Measurements from ENCODE around the gene CCDC92B.
"Not testable (repeated sequence)": the region's sequence is repeated elsewhere in the genome, so short reads cannot be mapped to it uniquely, and the experiment has no call there.

The CCDC92B gene

DNA sequence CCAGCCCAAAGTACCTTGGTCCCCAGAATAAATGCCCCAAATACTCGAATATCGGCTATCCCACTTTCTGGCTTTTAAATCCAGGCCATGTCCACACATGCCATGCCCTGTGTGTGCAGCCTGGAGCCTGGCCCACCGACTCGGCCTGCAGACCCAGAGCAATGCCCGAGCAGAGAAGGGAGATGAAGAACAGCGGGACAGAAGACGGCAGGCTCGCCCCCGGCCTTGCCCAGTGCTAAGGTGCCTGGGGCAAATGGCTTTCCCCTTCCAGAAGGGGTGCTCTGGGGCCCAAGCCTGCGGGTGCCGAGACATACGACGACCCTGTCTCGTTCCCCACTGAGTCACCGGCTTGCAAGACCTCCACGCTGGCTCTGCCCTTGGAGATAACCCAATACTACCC, 45.8 kb downstream of the CCDC92B start:
- no peak for DNase-seq (ENCODE audit: low read depth)

DNA sequence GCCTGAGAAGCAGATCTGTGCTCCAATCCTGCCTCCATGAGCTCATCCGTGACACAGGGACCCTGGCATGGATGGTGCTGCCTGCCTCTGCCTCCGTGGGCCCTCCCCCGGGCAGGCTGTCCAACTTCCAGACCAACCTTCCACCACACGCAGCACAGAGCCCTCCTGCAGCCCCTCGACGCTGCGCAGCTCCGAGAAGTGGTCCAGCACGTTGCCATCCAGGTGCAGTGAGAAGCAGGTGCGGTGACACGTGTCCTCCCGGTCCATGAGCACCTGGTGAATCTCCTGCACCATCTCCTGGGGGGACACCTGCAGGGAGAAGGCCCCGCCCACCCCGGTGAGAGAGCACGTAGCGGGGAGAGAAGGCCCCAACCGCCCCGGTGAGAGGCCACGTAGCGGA, 46.3 kb downstream of the CCDC92B start:
- no peak for DNase-seq (ENCODE audit: low read depth)

DNA sequence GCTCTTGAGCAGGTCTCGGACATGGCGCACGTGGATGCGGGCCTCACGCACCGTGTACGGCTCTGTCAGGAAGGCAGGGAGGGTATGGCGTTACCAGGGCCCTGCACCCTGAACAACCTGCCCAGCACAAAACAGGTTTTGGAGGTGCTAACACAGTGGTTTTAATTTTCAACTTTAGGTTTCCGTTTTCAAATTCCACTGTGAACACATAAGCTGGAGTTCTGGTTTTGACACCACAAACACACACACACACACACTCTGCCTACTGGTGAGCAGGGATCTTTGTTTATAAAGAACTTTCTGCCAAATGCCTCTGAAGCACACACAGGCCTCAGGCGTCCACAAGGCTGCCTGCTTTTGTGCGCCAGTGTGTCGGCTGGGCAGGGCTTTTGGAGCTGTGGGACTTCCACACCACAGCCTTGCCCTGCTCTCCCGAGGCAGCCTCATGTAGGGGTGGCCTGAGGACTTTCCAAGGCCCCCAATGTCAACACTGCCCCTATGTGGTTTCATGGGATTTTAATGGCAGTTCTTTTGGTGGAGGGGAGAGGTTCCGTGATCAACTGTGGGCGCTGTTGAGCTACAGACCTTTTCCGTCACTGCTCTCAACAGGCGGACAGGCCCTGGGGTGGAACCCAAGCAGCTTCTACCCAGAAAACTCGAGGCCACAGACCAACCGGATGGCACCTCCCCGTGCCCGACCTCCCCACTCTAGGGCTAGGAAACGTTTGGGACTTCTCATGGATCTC, 47.3 kb downstream of the CCDC92B start:
- DNase-seq (ENCODE audit: low read depth) = no peak

DNA sequence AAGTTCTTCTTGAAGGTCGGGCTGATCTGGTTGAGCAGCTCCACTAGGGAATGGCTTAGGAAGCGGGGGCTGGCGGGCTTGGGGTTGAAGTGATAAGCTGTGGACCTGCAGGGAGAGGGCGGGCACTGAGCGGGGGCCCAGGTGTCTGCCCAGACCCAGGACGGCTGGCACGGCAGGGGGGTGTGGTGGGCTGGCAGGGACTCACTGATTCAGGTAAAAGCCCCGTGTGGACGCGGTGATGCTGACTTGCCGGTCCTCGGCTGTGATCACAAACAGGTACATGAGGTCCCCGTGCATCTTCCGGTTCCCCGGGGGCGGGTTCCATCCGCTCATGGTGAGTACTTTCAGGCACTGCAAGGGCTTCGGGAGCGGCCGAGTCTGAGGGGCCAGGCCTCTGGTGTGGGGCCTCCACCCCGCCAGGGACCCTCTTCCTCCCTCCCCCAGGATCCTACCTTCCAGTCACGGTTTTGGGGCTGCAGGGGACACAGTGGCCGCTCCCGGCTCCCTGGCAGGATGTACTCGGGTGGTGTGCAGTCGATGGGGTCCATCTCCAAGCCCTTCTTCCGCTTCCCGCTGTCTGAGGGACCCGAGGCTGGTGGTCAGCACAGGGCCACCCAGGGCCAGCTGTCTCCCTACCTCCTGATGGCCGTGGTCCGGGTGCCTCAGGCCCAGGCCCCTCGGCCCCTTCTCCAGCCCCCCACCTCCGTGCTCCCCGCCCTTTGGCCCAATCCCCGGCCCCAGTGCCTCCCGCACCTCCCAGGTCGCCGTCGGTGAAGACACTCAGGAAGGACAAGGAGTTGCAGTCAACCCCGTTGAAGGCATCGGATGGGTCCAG, 48.1 kb downstream of the CCDC92B start:
- no peak for DNase-seq (ENCODE audit: low read depth)

- no peak for DNase-seq (ENCODE audit: low read depth)
Observed at GRCh38 chr17:2700491-2701141, 48.8 kb downstream of the CCDC92B start.

DNA sequence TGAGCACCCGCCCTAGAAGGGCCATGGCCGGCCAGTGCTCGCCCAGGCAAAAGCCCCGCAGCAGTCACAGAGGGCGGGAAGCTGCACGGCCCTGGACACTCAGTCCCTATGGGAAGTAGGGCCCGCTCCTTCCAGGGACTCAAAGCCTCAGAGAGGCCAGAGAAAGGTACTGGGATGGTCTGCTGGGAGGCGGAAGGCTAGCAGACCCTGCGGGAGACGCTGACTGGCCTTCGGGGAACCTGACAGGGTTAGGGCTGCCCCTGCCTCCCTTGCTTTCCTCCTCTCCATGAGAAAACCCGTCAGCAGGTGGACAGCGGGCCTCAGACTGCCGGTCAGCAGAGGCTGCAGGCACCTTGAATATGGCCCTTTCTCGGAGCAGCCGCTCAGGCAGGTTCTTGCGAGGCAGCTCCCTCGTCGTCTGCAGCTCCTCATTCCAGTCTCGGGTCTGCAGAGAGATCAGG, 49.4 kb downstream of the CCDC92B start:
- DNase-seq (ENCODE audit: low read depth) = no peak

DNA sequence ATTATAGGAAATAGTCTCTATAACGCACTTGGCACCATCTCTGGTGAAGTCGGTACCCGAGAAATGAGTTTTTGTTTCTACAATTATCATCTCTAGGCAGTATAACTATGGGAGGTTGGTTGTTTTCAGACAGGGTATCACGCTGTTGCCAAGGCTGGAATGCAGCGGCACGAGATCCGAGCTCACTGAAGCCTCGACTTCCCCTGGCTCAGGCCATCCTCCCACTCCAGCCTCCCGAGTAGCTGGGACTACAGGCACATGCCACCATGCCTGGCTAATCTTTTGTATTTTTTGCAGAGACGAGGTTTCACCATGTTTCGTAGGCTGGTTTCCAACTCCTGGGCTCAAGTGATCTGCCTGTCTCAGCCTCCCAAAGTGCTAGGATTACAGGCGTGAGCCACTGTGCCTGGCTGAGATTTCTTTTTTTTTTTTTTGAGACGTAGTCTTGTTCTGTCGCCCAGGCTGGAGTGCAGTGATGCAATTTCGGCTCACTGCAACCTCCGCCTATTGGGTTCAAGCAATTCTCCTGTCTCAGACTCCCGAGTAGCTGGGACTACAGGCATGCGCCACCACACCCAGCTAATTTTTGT, 50.1 kb downstream of the CCDC92B start:
- not testable (repeated sequence) for DNase-seq (ENCODE audit: low read depth)

DNA sequence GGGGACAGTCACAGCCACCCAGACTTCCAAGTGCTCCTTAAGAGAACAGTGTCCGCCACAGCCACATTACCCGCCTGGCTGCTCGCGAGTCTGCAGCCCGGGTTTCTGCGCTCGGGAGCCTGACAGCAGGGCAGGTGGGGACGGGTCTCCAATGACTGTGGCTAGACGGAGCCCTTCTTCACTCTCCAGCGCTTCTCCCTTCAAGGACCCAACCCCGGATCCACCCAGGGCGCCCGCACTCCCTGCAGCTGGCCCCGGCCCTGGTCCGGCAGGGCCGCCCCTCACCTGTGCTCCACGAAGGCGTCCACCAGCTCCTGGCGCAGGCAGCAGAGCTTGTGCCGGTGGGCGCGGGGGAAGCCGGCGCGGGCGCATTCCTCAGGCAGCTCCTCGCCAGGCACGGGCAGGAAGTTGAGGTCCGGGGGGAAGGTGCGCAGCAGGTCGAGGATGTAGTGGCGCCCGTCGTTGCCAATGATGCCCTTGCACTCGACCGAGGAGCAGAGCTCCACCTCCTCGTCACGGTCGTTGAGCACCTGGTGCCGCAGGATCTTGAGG, 51.8 kb downstream of the CCDC92B start:
- no peak for DNase-seq (ENCODE audit: low read depth)

DNA sequence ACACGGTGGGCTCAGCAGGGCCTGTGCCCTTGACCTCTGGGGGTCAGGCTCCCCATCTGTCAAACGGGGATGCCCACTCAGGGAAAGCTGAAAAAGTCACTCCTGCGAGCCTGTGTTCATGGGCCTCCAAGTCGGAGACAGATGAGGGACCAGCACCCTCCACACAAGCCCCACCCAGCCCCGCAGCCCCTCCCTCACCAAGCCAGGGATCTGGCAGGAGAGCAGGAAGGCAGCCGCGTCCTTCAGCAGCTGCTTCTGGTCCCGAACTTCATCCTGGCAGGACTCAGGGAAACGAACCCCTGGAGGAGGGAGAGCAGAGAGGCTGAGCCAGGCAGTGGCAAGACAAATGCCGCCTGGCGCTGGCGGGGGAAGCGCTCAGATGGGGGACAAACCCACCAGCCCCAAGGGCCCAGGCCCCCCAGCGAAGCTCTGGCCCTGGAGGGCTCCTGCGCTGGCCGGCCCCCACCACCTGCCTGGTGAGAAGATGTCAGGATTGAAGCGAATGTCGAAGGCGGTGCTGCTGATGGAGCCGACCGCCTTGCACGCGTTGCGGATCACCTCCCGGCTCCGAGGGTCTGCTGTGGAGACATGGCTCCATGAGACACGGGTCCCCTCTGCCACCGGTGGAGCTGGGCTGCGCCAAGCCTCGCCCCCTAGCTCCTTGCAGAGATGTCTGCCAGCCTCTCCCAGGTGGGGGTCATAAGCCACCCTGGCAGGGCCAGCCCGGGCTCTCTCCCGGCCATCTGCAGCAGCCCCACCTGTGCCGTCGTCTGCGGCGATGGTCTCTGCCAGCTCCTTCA, 53.3 kb downstream of the CCDC92B start:
- DNase-seq (ENCODE audit: low read depth) = no peak

- no peak for DNase-seq (ENCODE audit: low read depth)
Observed at GRCh38 chr17:2695243-2695960, 54.0 kb downstream of the CCDC92B start.

DNA sequence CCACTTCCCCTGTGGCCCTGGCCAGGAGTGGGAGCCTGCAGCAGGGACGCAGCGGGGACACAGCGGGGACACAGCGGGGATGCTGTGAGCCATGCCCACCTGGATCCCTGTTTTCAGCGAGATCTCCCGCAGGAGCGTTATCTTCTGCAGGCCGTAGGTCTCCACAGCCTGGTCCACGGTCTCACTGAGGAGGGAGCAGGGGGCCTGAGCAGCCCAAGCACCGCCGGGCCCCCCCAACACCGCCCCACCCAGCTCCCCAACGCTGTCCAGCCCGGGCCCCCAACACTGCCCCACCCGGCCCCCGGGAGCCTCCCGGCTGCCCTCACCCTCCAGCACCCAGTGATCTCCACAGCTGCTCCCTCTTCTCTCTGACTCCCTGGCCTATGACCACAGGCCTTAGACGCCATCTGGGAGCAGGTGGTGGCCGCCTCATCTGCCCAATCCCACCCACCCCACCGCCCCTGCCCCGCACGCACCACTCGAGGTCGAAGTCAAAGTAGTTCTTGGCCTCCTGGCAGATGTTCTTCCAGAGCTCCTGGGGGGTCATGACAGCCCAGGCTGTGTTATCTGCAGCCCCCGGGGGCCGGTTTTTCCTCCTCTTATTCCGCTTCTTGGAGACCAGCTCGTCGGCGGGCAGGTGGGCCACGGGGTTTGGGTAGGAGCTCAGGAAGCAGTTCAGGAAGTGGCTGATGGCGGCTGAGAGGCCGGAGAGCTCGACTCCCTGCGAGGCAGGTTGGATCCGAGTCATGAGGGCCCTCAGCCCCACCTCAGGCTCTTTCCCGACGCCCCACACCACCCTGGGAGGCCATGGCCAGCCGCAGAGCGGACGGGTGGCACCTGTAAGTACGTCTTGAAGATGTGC, 54.8 kb downstream of the CCDC92B start:
- no peak for DNase-seq (ENCODE audit: low read depth)

DNA sequence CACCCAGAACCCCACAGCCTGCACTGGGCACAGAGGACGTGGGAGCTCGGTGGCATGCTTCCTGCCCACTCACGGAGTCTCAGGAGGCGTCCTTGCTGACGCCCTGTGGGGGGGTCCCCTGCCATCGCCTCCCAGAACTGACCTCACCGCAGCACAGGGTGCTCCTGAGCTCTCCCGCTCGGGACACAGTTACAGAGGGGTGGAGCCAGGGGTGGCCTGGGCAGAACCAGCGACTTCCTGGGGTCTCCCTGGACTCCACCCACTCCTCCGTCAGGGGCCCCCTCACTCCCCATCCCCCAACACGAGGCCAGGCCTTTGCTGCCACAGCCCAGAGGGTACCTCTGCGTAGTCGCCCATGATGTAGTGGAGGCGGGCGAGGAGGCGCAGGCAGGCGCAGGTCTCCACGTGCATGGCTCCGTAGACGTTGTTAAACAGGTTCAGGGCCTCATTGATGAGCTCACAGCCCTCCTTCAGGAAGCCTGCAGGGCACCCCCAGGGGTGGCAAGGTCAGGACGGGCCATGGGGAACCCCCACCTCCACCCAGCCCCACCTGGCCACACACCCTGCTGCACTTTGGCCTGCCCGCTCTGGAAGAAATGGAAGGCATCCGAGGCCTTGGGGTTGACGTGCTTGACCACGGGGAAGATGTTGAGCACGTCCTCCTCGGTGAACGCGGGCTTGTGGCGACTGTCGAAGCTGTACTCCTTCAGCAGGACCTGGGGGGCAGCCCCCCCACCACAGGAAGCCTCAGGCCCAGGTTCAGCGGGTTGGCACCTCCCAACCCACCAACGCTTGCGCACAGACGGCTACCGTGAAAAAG, 55.7 kb downstream of the CCDC92B start:
- DNase-seq (ENCODE audit: low read depth) = no peak

GRCh38 chr17:2692781-2693135, 56.7 kb downstream of the CCDC92B start:
- DNase-seq (ENCODE audit: low read depth) = no peak

DNA sequence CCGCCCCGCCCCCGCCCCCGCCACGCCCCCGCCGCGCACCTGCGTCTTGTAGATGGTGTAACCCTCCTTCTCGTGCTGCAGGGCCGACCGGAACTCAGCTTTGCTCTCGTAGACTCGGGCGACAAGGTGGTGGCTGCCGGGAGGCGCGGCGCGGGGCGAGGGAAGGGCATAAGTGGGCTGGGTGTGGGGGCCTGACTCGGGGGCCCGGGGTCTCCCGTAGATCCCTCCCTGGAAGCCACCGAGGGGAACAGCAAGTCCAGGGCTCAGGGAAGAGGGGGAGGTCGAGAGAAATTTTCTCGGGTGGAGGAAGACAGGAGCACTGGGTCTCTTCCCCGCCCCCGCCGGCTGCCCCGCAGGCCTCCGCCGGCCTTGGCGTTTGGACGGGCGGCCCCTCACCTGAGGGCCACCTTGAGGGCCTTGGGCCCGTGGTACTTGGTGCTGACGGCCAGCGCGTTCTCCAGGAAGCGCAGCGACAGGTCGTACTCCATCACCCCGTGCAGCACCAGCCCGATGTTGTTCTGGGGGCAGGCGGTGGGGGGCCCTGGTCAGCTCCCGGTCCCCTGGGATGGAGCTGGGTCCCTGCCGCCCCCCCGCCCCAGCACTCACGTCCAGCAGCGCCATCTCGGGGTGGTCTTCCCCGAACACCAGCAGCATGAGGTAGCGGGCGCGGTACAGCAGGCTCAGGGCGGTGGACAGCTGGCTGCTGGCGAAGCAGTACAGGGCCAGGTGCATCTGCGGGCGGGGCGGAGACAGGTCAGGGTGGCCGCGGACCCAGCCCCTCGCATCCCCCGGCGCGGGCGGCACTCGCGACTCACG, 57.3 kb downstream of the CCDC92B start:
- DNase-seq (ENCODE audit: low read depth) = no peak

- DNase-seq (ENCODE audit: low read depth) = no peak
Observed at GRCh38 chr17:2691069-2691871, 58.2 kb downstream of the CCDC92B start.

DNA sequence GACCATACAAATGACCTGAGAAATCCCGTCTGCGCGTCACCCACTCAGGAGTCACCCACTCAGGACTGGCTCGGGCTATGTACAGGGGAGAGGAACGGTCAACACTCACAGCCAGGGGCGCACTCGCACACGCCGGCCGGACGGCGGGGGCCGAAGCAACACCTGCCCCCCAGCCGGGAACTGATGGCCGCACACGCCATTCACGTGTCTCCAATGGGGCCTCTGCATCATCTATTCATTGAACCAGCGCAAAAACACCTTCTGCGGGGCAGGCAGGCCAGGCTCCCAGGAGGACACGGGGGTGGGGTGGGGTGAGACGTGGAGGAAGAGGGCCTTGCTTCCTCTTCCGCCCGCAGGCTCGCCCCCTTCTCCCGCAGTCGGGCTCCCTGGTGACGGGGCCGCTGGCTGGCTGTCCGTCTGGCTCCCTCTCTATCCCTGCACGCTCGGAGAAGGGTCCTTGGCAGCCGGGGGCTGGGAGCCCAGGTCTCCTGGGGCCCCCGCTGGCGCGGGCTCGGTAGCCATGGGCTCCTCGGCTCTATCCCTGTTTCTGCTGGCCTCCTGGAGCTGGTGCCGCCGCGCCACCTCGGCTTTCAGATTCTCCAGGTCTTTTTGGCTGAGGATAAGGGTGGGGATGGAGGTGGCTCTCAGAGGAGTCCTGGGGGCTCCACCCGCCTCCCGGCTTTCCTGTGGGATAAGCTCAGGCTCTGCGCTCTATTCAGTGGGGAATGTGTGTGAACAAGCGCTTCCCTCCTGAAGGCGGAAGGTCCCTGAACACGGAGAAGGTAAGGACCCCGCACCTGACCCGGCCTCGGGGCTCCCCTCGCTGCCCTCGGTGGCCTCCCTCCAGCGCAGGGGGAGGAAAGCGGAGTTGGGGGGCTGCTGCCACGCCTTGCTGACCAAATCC, 59.0 kb downstream of the CCDC92B start:
- no peak for DNase-seq (ENCODE audit: low read depth)
